OCI-LY7 (cell line): Measurements from ENCODE around the gene RFWD3.

Experiments used
- EZH2phosphoT487 ChIP-seq: fragments of 200-600 bp; sonication (generic); IDR thresholded peaks from 2 replicates; pipeline ENCODE4 v1.6.1; 2018; ENCODE audit warnings: low read depth, borderline replicate concordance, mild to moderate bottlenecking, mixed run types, antibody characterized with exemption, low read length, moderate library complexity, mixed read lengths
- TF ChIP-seq, protein P1 (sequence below): fragments of 200-600 bp; sonication (generic); conservative IDR thresholded peaks from 2 replicates; pipeline ENCODE4 v1.5.1; 2014; ENCODE audit warnings: mild to moderate bottlenecking, antibody characterized with exemption, low read length, moderate library complexity, mixed read lengths

GRCh38 chr16:74691093-74691855, 24.6 kb upstream of the RFWD3 start:
- TF ChIP-seq, protein P1, sequence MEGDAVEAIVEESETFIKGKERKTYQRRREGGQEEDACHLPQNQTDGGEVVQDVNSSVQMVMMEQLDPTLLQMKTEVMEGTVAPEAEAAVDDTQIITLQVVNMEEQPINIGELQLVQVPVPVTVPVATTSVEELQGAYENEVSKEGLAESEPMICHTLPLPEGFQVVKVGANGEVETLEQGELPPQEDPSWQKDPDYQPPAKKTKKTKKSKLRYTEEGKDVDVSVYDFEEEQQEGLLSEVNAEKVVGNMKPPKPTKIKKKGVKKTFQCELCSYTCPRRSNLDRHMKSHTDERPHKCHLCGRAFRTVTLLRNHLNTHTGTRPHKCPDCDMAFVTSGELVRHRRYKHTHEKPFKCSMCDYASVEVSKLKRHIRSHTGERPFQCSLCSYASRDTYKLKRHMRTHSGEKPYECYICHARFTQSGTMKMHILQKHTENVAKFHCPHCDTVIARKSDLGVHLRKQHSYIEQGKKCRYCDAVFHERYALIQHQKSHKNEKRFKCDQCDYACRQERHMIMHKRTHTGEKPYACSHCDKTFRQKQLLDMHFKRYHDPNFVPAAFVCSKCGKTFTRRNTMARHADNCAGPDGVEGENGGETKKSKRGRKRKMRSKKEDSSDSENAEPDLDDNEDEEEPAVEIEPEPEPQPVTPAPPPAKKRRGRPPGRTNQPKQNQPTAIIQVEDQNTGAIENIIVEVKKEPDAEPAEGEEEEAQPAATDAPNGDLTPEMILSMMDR: no peak
- no peak for TF ChIP-seq EZH2phosphoT487
